Spinal cord (tissue), 10 donors: ENCODE measurements around the gene RICTOR. TPM values are rescaled to one million over a fixed set of nuclear protein-coding genes. Genes with fewer than 3 reads are reported as not detected.

Experiments used
- DNase-seq, 6 donors: peaks; one replicate each; pipeline versions ENCODE4 v3.0.0 to v3.0.0-alpha.2; 2013 to 2015; ENCODE audit warnings: low spot score in 6 of 6, low read depth in 4 of 6
- H3K27ac ChIP-seq: one replicate; pipeline ENCODE4 v1.5.1; 2013; ENCODE audit warnings: low read depth, low read length, control low read depth
- H3K27me3 ChIP-seq: one replicate; pipeline ENCODE4 v1.6.1; 2013; ENCODE audit warnings: low read length; ENCODE audit not compliant: control insufficient read depth, insufficient read depth
- H3K36me3 ChIP-seq: one replicate; pipeline ENCODE4 v1.6.1; 2013; ENCODE audit warnings: low read length; ENCODE audit not compliant: control insufficient read depth, insufficient read depth
- H3K4me1 ChIP-seq: one replicate; pipeline ENCODE4 v1.6.1; 2013; ENCODE audit warnings: low read length; ENCODE audit not compliant: control insufficient read depth, insufficient read depth
- H3K4me3 ChIP-seq: one replicate; pipeline ENCODE4 v1.5.1; 2013; ENCODE audit warnings: low read depth, low read length, control low read depth
- H3K9me3 ChIP-seq: one replicate; pipeline ENCODE4 v1.6.1; 2013; ENCODE audit warnings: low read length; ENCODE audit not compliant: control insufficient read depth, insufficient read depth
- WGBS: methylation state at CpG from one replicate; pipeline ENCODE4 v1.1.5; 2013; ENCODE audit warnings: missing lambda C conversion rate; ENCODE audit not compliant: insufficient coverage; 5-methylcytosine and 5-hydroxymethylcytosine counted together
- polyA plus RNA-seq, 2 donors: library from polyadenylated mRNA; unstranded; fragments of 120-200 nt; gene quantifications; one replicate each; pipeline ENCODE4 v1.2.1, GENCODE V29; 2013; ENCODE audit not compliant: insufficient read length in 2 of 2
- total RNA-seq, 2 donors: library from RNA; depleted of rRNA in 1 of 2; stranded (reverse); fragments of 120-200 nt in 1 of 2; fragments of >200 nt in 1 of 2; gene quantifications; one replicate each; pipeline versions ENCODE4 v1.2.3 to v1.2.4, GENCODE V29; 2013 to 2014
- donor health status: healthy.

Gene RICTOR
- total and polyA plus RNA-seq, 4 donors, result 17.9 to 100 (median 34.2) TPM

GRCh38 chr5:39063037-39063436, 11.2 kb downstream of the RICTOR start:
- Histone ChIP-seq H3K4me3 (no peak overlapping the region), H3K4me1 (no peaks in the 10 kb centered on the region), H3K27me3 (no peaks in the 10 kb centered on the region), H3K27ac (no peak overlapping the region), H3K9me3 (peaks cover 8% of the 10 kb centered on the region), H3K36me3 (peaks cover 6% of the 10 kb centered on the region)
- WGBS, result no CpG with 5 or more reads among the region's 2 CpGs
- DNase-seq, result no peak

GRCh38 chr5:39062530-39062929, 11.7 kb downstream of the RICTOR start:
- no peaks in the 10 kb centered on the region for H3K27me3 ChIP-seq
- peaks cover 8% of the 10 kb centered on the region for H3K9me3 ChIP-seq
- H3K36me3 ChIP-seq, result peaks cover 6% of the 10 kb centered on the region
- H3K4me3 ChIP-seq, result no peak overlapping the region
- no peak overlapping the region for H3K27ac ChIP-seq
- H3K4me1 ChIP-seq, result no peaks in the 10 kb centered on the region
- peak in 1 of 6 donors; percentile 37 for DNase-seq

- Histone ChIP-seq H3K4me1 (no peaks in the 10 kb centered on the region), H3K4me3 (no peak overlapping the region), H3K27me3 (no peaks in the 10 kb centered on the region), H3K36me3 (peaks cover 6% of the 10 kb centered on the region), H3K9me3 (peaks cover 8% of the 10 kb centered on the region), H3K27ac (no peak overlapping the region)
- no CpG with 5 or more reads among the region's 3 CpGs for WGBS
- DNase-seq, result no peak
These were observed 12.1 kb downstream of the RICTOR start for GRCh38 chr5:39062104-39062503.

GRCh38 chr5:39059064-39059463, 15.1 kb downstream of the RICTOR start:
- H3K9me3 ChIP-seq, result no peaks in the 10 kb centered on the region
- no peak for DNase-seq
- no peak overlapping the region for H3K4me3 ChIP-seq
- no peaks in the 10 kb centered on the region for H3K36me3 ChIP-seq
- no peak overlapping the region for H3K27ac ChIP-seq
- H3K4me1 ChIP-seq, result no peaks in the 10 kb centered on the region
- no peaks in the 10 kb centered on the region for H3K27me3 ChIP-seq
- WGBS, result no CpG with 5 or more reads among the region's 2 CpGs

GRCh38 chr5:39058178-39058921, 15.8 kb downstream of the RICTOR start:
- Histone ChIP-seq H3K4me3 (no peak overlapping the region), H3K36me3 (no peaks in the 10 kb centered on the region), H3K9me3 (no peaks in the 10 kb centered on the region), H3K27ac (no peak overlapping the region), H3K4me1 (no peaks in the 10 kb centered on the region), H3K27me3 (no peaks in the 10 kb centered on the region)
- DNase-seq, result no peak
- WGBS, result no CpG with 5 or more reads among the region's 2 CpGs

GRCh38 chr5:39057734-39058133, 16.5 kb downstream of the RICTOR start:
- Histone ChIP-seq H3K9me3 (no peaks in the 10 kb centered on the region), H3K4me1 (no peaks in the 10 kb centered on the region), H3K27ac (no peak overlapping the region), H3K27me3 (no peaks in the 10 kb centered on the region), H3K36me3 (no peaks in the 10 kb centered on the region), H3K4me3 (no peak overlapping the region)
- WGBS, result no CpG with 5 or more reads among the region's 2 CpGs
- DNase-seq, result no peak

- Histone ChIP-seq H3K36me3 (no peaks in the 10 kb centered on the region), H3K27me3 (no peaks in the 10 kb centered on the region), H3K27ac (no peak overlapping the region), H3K4me1 (no peaks in the 10 kb centered on the region), H3K9me3 (no peaks in the 10 kb centered on the region), H3K4me3 (no peak overlapping the region)
- DNase-seq, result no peak
- WGBS, result 100% methylated on average over 1 of the region's 5 CpGs
These were observed 18.3 kb downstream of the RICTOR start for GRCh38 chr5:39055768-39056398.

GRCh38 chr5:39055027-39055767, 19.0 kb downstream of the RICTOR start:
- Histone ChIP-seq H3K9me3 (no peaks in the 10 kb centered on the region), H3K27me3 (no peaks in the 10 kb centered on the region), H3K27ac (no peak overlapping the region), H3K36me3 (no peaks in the 10 kb centered on the region), H3K4me1 (no peaks in the 10 kb centered on the region), H3K4me3 (no peak overlapping the region)
- DNase-seq, result no peak
- 94% methylated on average over 2 of the region's 3 CpGs for WGBS

- no peak for DNase-seq
- H3K27ac ChIP-seq, result no peak overlapping the region
- no peaks in the 10 kb centered on the region for H3K9me3 ChIP-seq
- 86% methylated on average over 1 of the region's 4 CpGs for WGBS
- H3K4me3 ChIP-seq, result no peak overlapping the region
- H3K36me3 ChIP-seq, result no peaks in the 10 kb centered on the region
- H3K4me1 ChIP-seq, result no peaks in the 10 kb centered on the region
- H3K27me3 ChIP-seq, result no peaks in the 10 kb centered on the region
These were observed 21.0 kb downstream of the RICTOR start for GRCh38 chr5:39053189-39053588.
